Activated CD8-positive, alpha-beta memory T cell treated with anti-CD3 and anti-CD28 coated beads for 36 hours (primary cell): ENCODE data around the gene CLDN1. TPM values are rescaled to one million over a fixed set of nuclear protein-coding genes. Genes with fewer than 3 reads are reported as not detected.
"Not testable (repeated sequence)": the region's sequence is repeated elsewhere in the genome, so short reads cannot be mapped to it uniquely, and the experiment has no call there.

Experiments used
- CTCF ChIA-PET: fragments of 350-600 bp; sonication (Branson Sonifier 250); formaldehyde crosslinking; loops from one replicate; lab custom pipeline; 2021; ENCODE audit warnings: antibody characterized with exemption; lab: Charles Lee
- POLR2A ChIA-PET: fragments of 350-600 bp; sonication (Branson Sonifier 250); formaldehyde crosslinking; loops from one replicate; lab custom pipeline; 2021; ENCODE audit warnings: antibody characterized with exemption; lab: Charles Lee
- total RNA-seq, 2 experiments: library from RNA; stranded (reverse); gene quantifications; one replicate each; pipeline ENCODE4 v1.2.3, GENCODE V29; 2021

CLDN1 gene
- total RNA-seq, 2 experiments from 2014 or later = 0.13 to 0.19 TPM

- CTCF ChIA-PET = no interaction called here
- POLR2A ChIA-PET = no interaction called here
Measured at GRCh38 chr3:190302212-190302867, 19.9 kb downstream of the CLDN1 start.

GRCh38 chr3:190301591-190301990 is 20.7 kb downstream of the CLDN1 start:
- ChIA-PET POLR2A (no interaction called here), CTCF (no interaction called here)

DNA sequence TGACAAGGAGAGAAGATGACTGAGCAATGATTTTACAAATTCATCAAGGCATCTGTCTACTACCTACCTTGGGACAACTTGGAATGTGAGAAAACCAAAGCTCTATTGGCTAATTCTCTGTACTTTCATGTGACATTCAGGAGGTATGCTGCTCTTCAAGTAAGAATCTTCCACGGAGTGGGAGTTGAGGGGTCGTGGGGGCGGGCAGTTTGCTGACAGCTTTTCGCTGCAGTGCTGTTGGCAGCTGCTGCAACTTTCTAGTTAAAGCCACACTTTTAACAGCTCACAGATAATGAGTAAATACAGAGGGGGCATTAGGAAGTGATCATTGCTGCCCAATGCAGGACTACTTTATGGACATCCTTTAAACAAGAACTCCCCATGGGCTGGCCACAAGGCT is 22.3 kb downstream of the CLDN1 start:
- ChIA-PET CTCF (no interaction called here), POLR2A (no interaction called here)

DNA sequence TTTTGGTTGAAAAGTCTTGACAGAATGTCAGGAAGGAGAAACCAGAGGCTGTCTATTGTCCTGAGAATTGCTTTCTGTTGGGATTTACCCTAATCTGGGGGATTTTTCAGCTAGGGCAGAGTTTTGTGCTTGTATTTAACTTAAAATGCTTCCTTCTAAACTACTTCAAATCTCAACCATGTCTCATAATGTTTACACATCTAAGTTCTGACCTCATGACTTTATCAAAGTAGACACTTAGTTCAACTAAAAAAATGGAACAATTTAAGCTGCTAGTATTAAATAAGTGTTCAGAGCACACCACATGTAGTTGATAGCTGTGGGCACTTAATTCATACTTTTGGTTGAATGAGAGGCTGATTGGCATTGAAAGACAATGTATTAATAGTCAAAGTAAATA is 28.2 kb downstream of the CLDN1 start:
- POLR2A ChIA-PET = no interaction called here
- CTCF ChIA-PET = no interaction called here

DNA sequence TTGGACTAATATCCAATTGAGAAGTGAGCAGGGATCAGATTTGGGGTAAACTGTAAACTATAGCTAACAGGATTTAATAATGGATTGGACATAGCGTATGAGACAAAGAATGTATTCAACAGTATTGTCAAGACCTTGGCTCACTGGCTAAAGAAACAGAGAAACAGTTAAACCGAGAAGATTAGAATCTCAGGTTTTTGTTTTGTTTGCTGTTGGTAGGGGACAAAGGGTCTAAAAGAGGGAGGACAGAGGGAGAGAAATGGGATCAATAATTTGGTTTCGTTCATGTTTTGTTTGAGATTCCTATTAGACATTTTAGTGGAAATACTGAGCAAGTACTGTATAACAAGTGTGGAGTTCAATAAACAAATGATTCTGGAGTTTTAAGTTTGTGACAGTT is 28.6 kb downstream of the CLDN1 start:
- CTCF ChIA-PET = no interaction called here
- POLR2A ChIA-PET = no interaction called here

DNA sequence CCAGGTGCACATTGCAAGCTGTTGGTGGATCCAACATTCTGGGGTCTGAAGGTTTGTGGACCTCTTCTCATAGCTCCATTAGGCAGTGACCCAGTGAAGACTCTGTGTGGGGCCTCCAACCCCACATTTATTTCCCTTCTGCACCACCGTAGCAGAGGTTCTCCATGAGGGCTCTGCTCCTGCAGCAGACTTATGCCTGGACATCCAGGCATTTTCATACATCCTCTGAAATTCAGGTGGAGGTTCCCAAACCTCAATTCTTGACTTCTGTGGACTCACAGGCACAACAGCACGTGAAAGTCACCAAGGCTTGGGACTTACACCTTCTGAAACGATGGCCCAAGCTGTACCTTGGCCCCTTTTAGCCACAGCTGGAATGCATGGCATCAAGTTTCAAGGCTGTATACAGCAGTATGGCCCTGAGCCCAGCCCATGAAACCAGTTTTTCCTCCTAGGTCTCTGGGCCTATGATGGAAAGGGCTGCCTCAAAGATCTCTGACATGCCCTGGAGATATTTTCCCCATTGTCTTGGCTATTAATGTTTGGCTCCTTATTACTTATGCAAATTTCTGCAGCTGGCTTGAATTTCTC is 30.2 kb downstream of the CLDN1 start:
- ChIA-PET CTCF (no interaction called here), POLR2A (no interaction called here)

- CTCF ChIA-PET = no interaction called here
Measured at GRCh38 chr3:190289989-190290388, 32.3 kb downstream of the CLDN1 start.

DNA sequence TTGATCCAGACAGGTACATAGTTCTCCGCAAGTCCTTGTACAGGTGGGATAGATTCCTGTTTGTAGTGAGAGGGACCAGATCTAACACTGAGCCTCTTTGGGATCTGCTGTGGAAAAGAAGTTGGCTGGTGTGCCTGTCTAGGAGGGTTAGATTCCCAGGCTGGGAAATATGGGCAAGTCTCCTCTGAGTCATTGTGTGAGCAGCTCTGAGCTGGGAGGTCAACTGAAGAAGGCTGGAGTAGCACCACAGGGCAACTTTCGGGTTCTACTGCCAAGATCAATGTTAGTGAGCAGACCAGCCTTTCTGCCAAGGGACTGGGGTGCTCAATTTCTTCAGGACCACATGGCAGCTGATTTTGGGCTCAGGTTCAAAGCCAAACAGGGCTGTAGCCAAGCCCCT is 33.4 kb downstream of the CLDN1 start:
- CTCF ChIA-PET = no interaction called here
- POLR2A ChIA-PET = no interaction called here

More at GRCh38 chr3:190289989-190290388, 32.3 kb downstream of the CLDN1 start:
- POLR2A ChIA-PET = no interaction called here

DNA sequence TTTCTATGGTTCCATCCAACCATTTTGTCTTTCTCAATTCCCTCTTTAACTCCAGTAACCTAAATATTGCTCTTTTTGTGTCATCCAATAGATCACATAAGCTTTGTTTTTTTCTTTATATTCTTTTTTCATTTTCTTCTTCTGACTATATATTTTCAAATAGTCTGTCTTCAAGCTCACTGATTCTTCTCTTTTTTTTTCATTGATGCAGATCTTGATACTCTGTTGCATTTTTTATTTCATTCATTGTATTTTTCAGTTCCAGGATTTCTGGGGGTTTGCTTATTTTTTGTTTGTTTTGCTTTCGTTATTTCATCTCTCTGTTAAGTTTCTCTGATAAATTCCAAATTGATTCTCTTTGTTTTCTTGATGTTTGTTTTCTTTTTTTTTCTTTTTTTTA is 36.2 kb downstream of the CLDN1 start:
- POLR2A ChIA-PET = no interaction called here
- CTCF ChIA-PET = no interaction called here

DNA sequence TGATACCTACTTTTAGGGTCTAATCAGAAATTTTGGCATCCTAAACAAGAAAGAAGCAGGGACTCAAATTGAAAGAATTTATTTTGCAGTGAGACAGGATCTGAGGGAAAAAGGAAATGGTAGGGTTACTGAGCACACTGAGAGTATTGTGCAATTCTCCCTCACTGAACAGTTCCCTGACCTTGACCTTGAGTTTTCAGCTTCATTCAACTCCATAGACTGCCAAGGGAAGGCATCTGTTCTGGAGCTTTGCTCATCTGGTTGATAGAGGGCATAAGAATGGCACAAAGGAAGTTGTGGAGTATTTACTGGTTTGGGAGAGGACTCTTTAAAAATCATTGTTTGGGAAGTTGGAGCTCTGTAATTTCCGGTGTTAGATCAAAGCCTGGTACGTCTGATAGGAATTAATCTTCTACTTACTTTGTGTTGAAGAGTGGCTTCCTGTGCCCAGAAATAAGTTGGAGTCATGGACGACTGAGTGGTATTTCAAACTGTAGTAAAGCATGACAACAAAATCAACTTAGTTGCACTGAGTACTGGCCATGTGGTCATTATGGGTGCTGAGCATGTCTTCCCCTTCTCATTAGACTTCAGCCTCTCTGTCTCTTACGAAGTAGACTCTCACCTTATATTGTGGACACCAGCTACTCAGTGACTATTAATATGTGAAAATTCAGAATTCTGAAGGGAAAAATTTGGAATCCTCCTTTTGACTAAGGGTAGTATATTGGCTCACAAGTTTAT is 40.8 kb downstream of the CLDN1 start:
- CTCF ChIA-PET = no interaction called here

GRCh38 chr3:190279690-190280089 is 42.6 kb downstream of the CLDN1 start:
- ChIA-PET POLR2A (no interaction called here), CTCF (no interaction called here)

More for the DNA sequence above, 40.8 kb downstream of the CLDN1 start:
- POLR2A ChIA-PET = no interaction called here

DNA sequence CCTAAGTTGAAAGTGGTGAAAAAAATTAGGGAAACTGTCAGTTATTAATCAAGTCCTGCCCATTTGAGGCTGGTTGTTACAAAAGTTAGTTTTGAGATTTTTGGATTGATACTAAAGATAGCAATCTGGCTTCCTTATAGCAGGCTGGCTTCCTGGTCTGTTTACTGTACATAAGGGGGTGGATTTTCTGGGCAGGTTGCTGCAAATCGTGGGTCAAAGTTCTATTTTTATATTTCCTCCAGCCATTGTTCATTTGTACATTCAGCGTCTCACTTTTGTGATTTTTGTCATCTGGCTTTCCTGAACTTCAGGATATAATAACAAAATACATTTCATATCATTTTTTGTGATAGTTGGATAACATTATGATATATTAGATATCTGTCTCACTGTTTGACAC is 49.5 kb downstream of the CLDN1 start:
- POLR2A ChIA-PET = no interaction called here
- CTCF ChIA-PET = no interaction called here

- POLR2A ChIA-PET = no interaction called here
- CTCF ChIA-PET = no interaction called here
Measured at GRCh38 chr3:190269101-190269500, 53.1 kb downstream of the CLDN1 start.

DNA sequence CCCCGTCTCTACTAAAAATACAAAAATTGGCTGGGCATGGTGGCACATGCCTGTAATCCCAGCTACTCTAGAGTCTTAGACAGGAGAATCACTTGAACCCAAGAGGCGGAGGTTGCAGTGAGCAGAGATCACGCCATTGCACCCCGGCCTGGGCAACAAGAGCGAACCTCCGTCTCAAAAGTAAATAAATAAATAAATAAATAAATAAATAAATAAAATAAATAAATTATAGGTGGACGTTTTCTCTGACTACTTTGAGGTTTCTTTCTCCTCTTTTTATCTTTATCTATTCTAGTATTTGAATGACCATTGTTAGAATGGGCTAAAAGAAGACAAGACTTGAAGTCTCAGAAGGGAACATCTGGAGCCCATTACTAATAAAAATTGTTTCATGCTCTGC is 54.8 kb downstream of the CLDN1 start:
- POLR2A ChIA-PET, CTCF ChIA-PET: not testable (repeated sequence)

- ChIA-PET POLR2A (no interaction called here), CTCF (no interaction called here)
Measured at GRCh38 chr3:190266913-190267290, 55.3 kb downstream of the CLDN1 start.

GRCh38 chr3:190266265-190266912 is 55.9 kb downstream of the CLDN1 start:
- ChIA-PET CTCF (no interaction called here), POLR2A (no interaction called here)

GRCh38 chr3:190265796-190266195 is 56.5 kb downstream of the CLDN1 start:
- POLR2A ChIA-PET = no interaction called here
- CTCF ChIA-PET = no interaction called here

DNA sequence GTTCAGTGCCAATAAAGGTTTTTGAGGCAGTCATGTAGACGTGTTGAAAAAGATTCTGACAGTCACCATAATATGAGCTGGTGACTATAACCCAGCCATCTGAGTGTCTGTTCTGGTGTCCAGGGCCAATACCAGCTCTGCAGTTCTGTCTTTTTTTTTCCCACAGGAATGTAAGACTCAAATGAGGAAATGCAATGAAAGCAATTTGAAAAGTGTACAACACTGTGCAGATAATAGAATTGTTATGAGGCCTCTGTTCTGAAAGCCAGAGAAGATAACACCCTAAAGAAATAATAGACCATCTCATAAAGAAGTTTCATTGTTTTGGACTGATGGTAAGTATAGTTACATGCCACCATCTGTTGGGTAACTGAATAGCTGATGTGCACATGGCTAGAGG is 57.1 kb downstream of the CLDN1 start:
- CTCF ChIA-PET = no interaction called here
- POLR2A ChIA-PET = no interaction called here

DNA sequence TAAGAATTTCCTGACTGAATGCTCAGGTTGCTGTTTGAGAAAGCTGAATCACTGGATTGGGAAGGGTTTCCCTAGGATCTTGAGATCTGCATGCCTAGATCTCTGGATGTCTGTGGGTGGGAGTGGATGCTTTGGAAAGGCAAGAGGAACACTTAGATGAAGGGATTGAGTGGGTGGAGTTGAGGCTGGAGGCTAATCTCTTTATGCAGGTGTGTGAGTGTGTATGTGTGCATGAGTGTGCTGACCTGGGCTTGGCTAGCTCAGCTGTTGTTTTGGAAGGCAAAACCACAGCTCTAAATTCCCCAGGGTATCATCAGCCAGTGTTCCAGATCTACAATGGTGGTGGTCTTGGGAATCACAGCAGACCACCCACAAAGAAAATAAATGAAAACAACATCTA is 60.5 kb downstream of the CLDN1 start:
- ChIA-PET CTCF (no interaction called here), POLR2A (no interaction called here)

DNA sequence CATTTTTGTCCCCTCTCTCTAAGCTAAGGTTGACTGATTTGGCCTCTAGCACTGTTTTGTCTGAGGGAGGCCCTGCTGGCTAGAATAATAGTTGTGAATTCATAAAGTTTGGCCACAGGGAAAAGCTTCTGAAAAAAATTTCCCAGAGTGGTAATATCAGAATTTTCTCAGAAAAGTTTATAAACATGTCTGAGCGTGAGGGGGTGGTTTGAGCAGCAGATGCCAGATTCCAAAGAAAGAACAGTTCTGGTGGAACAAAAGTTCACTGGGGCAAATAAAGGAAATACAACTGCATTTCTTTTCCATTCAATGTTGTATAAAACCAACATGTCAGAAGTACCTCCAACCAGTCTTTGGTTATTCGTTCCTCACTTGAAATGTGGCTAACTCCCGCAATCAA is 61.2 kb downstream of the CLDN1 start:
- ChIA-PET CTCF (no interaction called here), POLR2A (no interaction called here)

DNA sequence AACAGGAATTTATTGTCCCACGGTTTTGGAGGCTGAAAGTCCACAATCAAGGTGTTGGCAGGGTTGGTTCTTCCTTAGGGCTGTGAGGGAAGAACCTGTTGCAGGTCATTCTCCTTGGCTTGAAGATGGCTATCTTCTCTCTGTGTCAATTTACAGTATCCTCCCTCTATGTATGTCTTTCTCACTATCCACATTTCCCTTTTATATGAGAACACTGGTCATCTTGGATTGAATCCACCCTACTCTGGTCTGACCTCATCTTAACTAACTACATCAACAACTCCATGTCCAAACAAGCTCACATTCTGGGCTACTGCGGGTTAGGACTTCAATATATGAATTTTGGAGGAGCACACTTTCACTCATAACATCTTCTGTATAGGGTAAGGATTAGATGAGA is 61.9 kb downstream of the CLDN1 start:
- CTCF ChIA-PET = no interaction called here
- POLR2A ChIA-PET = no interaction called here
